Measurements from ENCODE around the gene PARD3B. TPM values are rescaled to one million over a fixed set of nuclear protein-coding genes. Genes with fewer than 3 reads are reported as not detected.
A peak's percentile ranks its signal among the peaks of the same experiment; 100 is the strongest.

The PARD3B gene
- total and polyA plus RNA-seq, 2 of the 13 experiments (the other 11 are each of a cell fraction or from before 2014, with no cell fraction given): 0.71 to 2.3 TPM

- TF ChIP-seq ZFY (CRISPR knock-in tag; IDR thresholded peaks at IDR 0.05) (peak; percentile 97), ZNF839 (CRISPR knock-in tag; IDR thresholded peaks at IDR 0.05; ENCODE audit: borderline replicate concordance) (no peak), PLRG1 (conservative IDR thresholded peaks at IDR 0.05) (no peak), GATAD2A (CRISPR knock-in tag; IDR thresholded peaks at IDR 0.05) (no peak), TBX3 (IDR thresholded peaks at IDR 0.05; ENCODE audit: borderline replicate concordance) (no peak), NFATC3 (CRISPR knock-in tag; IDR thresholded peaks at IDR 0.05) (no peak), ATF2 (CRISPR knock-in tag; IDR thresholded peaks at IDR 0.05) (no peak), ZNF337 (CRISPR knock-in tag; IDR thresholded peaks at IDR 0.05; ENCODE audit: borderline replicate concordance, low read depth) (no peak), ZNF598 (CRISPR knock-in tag; IDR thresholded peaks at IDR 0.05; ENCODE audit: borderline replicate concordance) (no peak), HDAC6 (IDR thresholded peaks at IDR 0.05; ENCODE audit: low read depth, low read length) (no peak), NBN (conservative IDR thresholded peaks at IDR 0.05) (no peak), RBM22 (optimal IDR thresholded peaks at IDR 0.05; ENCODE audit: low read length) (no peak), ZNF567 (CRISPR knock-in tag; IDR thresholded peaks at IDR 0.05; ENCODE audit: borderline replicate concordance) (no peak), ZNF761 (CRISPR knock-in tag; conservative IDR thresholded peaks at IDR 0.05) (no peak), TERF1 (CRISPR knock-in tag; IDR thresholded peaks at IDR 0.05) (0 out of 2 replicates have a peak, but pooled peaks have one; percentile 26), ZNF841 (CRISPR knock-in tag; IDR thresholded peaks at IDR 0.05; ENCODE audit: borderline replicate concordance) (no peak), BORCS8-MEF2B (CRISPR knock-in tag; IDR thresholded peaks at IDR 0.05) (no peak; the same call in 1 of the 2 replicates), IRF9 (CRISPR knock-in tag; IDR thresholded peaks at IDR 0.05; ENCODE audit: borderline replicate concordance) (peak; percentile 79; the same call in 1 of the 2 replicates), ATF1 (CRISPR knock-in tag; IDR thresholded peaks at IDR 0.05) (no peak), HMGXB3 (CRISPR knock-in tag; IDR thresholded peaks at IDR 0.05; ENCODE audit: borderline replicate concordance) (no peak), HNRNPL (IDR thresholded peaks at IDR 0.05; ENCODE audit: low read depth, low read length) (no peak), NFE2L1 (CRISPR knock-in tag; IDR thresholded peaks at IDR 0.05; ENCODE audit: borderline replicate concordance) (no peak), SNRNP70 (IDR thresholded peaks at IDR 0.05; ENCODE audit: low read depth, low read length) (no peak)
Observed at GRCh38 chr2:204544961-204545860, at the start of gene PARD3B (continued).

Measured in HepG2 (cell line).